Astrocyte of the cerebellum (primary cell): Measurements from ENCODE around the gene ROR1.

ENCODE experiments used
- DNase-seq: peaks from one replicate; pipeline ENCODE4 v3.0.0-alpha.2; 2011; ENCODE audit warnings: low read depth
- H3K4me3 ChIP-seq: 2 replicates; pipeline ENCODE4 v1.5.1; 2011; ENCODE audit warnings: mild to moderate bottlenecking, low read depth, low read length, moderate library complexity
- CTCF ChIP-seq: IDR thresholded peaks from 2 replicates; pipeline ENCODE4 v1.5.1; 2012; ENCODE audit warnings: low read length, low read depth, moderate library complexity, mild to moderate bottlenecking; ENCODE audit errors: missing control alignments
- in situ Hi-C: cut with HindIII; loops from 2 replicates; pipeline ENCODE4 v1.10.0; 2017; ENCODE audit warnings: low sequenced_read_pairs

Gene ROR1

DNA sequence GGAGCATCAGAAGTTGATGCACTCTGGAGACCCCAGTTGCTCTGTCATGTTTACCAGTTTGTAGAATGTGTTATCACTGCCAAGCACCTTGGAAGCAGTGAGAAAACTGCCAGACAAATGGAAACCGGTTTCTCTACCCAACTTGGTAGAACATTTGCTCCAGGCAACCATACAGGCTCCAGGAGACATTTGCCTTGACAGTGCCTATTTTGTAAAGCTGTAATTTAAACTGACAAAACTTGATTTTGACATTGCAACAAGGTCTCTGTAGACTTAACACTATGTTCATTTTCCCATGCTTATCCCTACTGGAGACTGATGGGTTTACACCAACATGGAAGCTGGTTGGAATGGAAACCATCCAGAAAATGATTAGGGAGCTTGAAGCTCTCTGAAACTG is 97.6 kb downstream of the ROR1 start:
- H3K4me3 ChIP-seq: no peak overlapping the region
- no peak for TF ChIP-seq CTCF
- in situ Hi-C loops: no loop called here
- no peak for DNase-seq

GRCh38 chr1:63873751-63874150 is 99.9 kb downstream of the ROR1 start:
- in situ Hi-C loops: no loop called here
- TF ChIP-seq CTCF: no peak
- DNase-seq: peak; percentile 54
- H3K4me3 ChIP-seq: no peak overlapping the region

GRCh38 chr1:63874278-63874880 is 100.6 kb downstream of the ROR1 start:
- DNase-seq: no peak
- in situ Hi-C loops: no loop called here
- no peak for TF ChIP-seq CTCF
- no peak overlapping the region for H3K4me3 ChIP-seq

DNA sequence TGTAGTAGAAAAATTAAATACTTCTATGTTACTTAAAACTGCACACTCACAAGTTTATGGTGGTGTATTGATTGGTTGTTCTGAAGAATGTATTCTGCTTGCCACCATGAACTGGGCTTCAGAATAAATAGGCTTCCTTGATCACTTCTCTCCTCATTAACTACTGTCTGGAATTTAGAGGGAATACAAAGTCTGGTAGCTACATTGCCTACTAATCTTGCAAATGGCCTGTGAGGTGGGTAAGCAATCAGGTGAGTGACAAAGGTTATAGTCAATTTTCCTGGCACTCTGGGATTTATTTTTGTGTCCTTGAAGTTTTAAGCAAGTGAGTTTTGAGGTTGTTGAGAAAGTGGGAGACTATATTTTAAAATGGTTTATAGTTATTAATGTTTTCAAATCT is 101.8 kb downstream of the ROR1 start:
- no peak for TF ChIP-seq CTCF
- H3K4me3 ChIP-seq: no peak overlapping the region
- DNase-seq: no peak
- in situ Hi-C loops: no loop called here

- in situ Hi-C loops: no loop called here
- TF ChIP-seq CTCF: no peak
- no peak overlapping the region for H3K4me3 ChIP-seq
Measured at GRCh38 chr1:63877021-63877767, 103.4 kb downstream of the ROR1 start.

GRCh38 chr1:63877816-63878215 is 104.0 kb downstream of the ROR1 start:
- peak; percentile 77 for DNase-seq
- H3K4me3 ChIP-seq: no peak overlapping the region
- in situ Hi-C loops: no loop called here
- no peak for TF ChIP-seq CTCF

More at GRCh38 chr1:63877021-63877767, 103.4 kb downstream of the ROR1 start:
- no peak for DNase-seq
